HepG2 (cell line): ENCODE data around the gene RNH1. TPM values are rescaled to one million over a fixed set of nuclear protein-coding genes. Genes with fewer than 3 reads are reported as not detected.

ENCODE experiments used
- ARNTL ChIP-seq: sonication (generic); formaldehyde crosslinking; IDR thresholded peaks from 2 replicates; pipeline ENCODE4 v1.4.0; 2020; ENCODE audit warnings: mild to moderate bottlenecking, missing genetic modification reagents
- BHLHE40 ChIP-seq: IDR thresholded peaks from 2 replicates; pipeline ENCODE4 v1.6.1; 2011; ENCODE audit warnings: low read length, improper control_type of control experiment
- CEBPB ChIP-seq: IDR thresholded peaks from 2 replicates; pipeline ENCODE4 v1.6.1; 2011; ENCODE audit warnings: low read depth, low read length, improper control_type of control experiment, borderline replicate concordance
- EED ChIP-seq: sonication (generic); formaldehyde crosslinking; IDR thresholded peaks from 2 replicates; pipeline ENCODE4 v1.5.0; 2020; ENCODE audit warnings: mild to moderate bottlenecking, missing genetic modification reagents
- FOXP1 ChIP-seq, 2 experiments: fragments of 450-650 bp in 1 of 2; IDR thresholded peaks; 2 replicates each; pipeline ENCODE4 v1.6.1; 2017 to 2018; ENCODE audit warnings: antibody characterized with exemption in 1 of 2
- GATAD1 ChIP-seq: IDR thresholded peaks from 2 replicates; pipeline ENCODE4 v1.6.1; 2016; ENCODE audit warnings: missing genetic modification reagents, missing compliant biosample characterization
- HDAC6 ChIP-seq: fragments of 200-600 bp; sonication (generic); IDR thresholded peaks from 2 replicates; pipeline ENCODE4 v1.7.0; 2017; ENCODE audit warnings: mild to moderate bottlenecking, antibody characterized with exemption, low read length, low read depth
- HHEX ChIP-seq: IDR thresholded peaks from 2 replicates; pipeline ENCODE4 v1.6.1; 2016; ENCODE audit warnings: control low read depth
- KLF6 ChIP-seq: IDR thresholded peaks from 2 replicates; pipeline ENCODE4 v1.8.0; 2016; ENCODE audit warnings: missing biosample characterization, missing genetic modification reagents
- MAFF ChIP-seq: IDR thresholded peaks from 2 replicates; pipeline ENCODE4 v1.6.1; 2011; ENCODE audit warnings: low read depth, low read length, improper control_type of control experiment
- MTA3 ChIP-seq: sonication (generic); formaldehyde crosslinking; IDR thresholded peaks from 2 replicates; pipeline ENCODE4 v1.4.0; 2020; ENCODE audit warnings: missing genetic modification reagents
- PHF8 ChIP-seq: sonication (generic); formaldehyde crosslinking; IDR thresholded peaks from 2 replicates; pipeline ENCODE4 v1.5.0; 2020; ENCODE audit warnings: missing genetic modification reagents
- POLR2AphosphoS2 ChIP-seq: IDR thresholded peaks from 2 replicates; pipeline ENCODE4 v1.6.1; 2011; ENCODE audit warnings: low read depth, low read length, improper control_type of control experiment
- POLR2G ChIP-seq: fragments of 200-400 bp; formaldehyde crosslinking; IDR thresholded peaks from 2 replicates; pipeline ENCODE4 v1.6.1; 2018; ENCODE audit warnings: mild to moderate bottlenecking, low read depth, low read length, moderate library complexity
- PPARG ChIP-seq: conservative IDR thresholded peaks from 2 replicates; pipeline ENCODE4 v1.6.1; 2016; ENCODE audit warnings: missing biosample characterization, missing genetic modification reagents
- SATB2 ChIP-seq: sonication (generic); formaldehyde crosslinking; IDR thresholded peaks from 2 replicates; pipeline ENCODE4 v1.5.0; 2020; ENCODE audit warnings: missing genetic modification reagents
- SP5 ChIP-seq: IDR thresholded peaks from 2 replicates; pipeline ENCODE4 v1.6.1; 2016; ENCODE audit warnings: low read depth, borderline replicate concordance
- THAP7 ChIP-seq: sonication (generic); formaldehyde crosslinking; IDR thresholded peaks from 2 replicates; pipeline ENCODE4 v1.8.1; 2023; ENCODE audit warnings: mild to moderate bottlenecking, missing genetic modification reagents
- ZBTB7A ChIP-seq: sonication (generic); formaldehyde crosslinking; IDR thresholded peaks from 2 replicates; pipeline ENCODE4 v1.8.0; 2022; ENCODE audit warnings: mild to moderate bottlenecking, missing genetic modification reagents
- ZMAT3 ChIP-seq: sonication (generic); formaldehyde crosslinking; conservative IDR thresholded peaks from 2 replicates; pipeline ENCODE4 v1.7.0; 2021; ENCODE audit warnings: missing genetic modification reagents
- ZNF24 ChIP-seq: fragments of 450-650 bp; IDR thresholded peaks from 2 replicates; pipeline ENCODE4 v1.6.1; 2017; ENCODE audit warnings: antibody characterized with exemption, mild to moderate bottlenecking
- ZNF280B ChIP-seq: sonication (generic); formaldehyde crosslinking; IDR thresholded peaks from 2 replicates; pipeline ENCODE4 v1.5.0; 2020; ENCODE audit warnings: missing genetic modification reagents, mild to moderate bottlenecking, borderline replicate concordance
- ZNF292 ChIP-seq: sonication (generic); formaldehyde crosslinking; IDR thresholded peaks from 2 replicates; pipeline ENCODE4 v1.8.1; 2022; ENCODE audit warnings: mild to moderate bottlenecking, low read depth, missing genetic modification reagents, borderline replicate concordance
- ZNF3 ChIP-seq: IDR thresholded peaks from 2 replicates; pipeline ENCODE4 v1.7.0; 2017; ENCODE audit warnings: inconsistent platforms
- ZNF768 ChIP-seq: sonication (generic); formaldehyde crosslinking; IDR thresholded peaks from 2 replicates; pipeline ENCODE4 v1.4.0; 2020; ENCODE audit warnings: missing genetic modification reagents
- polyA plus RNA-seq, 8 experiments: library from polyadenylated mRNA; depleted of rRNA in 3 of 8; stranded (reverse) in 7 of 8; unstranded in 1 of 8; fragments of >200 nt; fragmentation: Illumina TruSeq in 4 of 8; extraction: Trizol in 4 of 8; gene quantifications; 2 replicates each; pipeline versions ENCODE4 v1.2.1 to v1.2.3, GENCODE V29; 2011 to 2016; ENCODE audit warnings: low read depth in 4 of 8, missing spikeins in 1 of 8, mixed read lengths in 1 of 8; ENCODE audit not compliant: insufficient read depth in 1 of 8
- total RNA-seq, 5 experiments: library from RNA; depleted of rRNA; stranded (reverse); fragments of >200 nt; fragmentation: Illumina TruSeq; extraction: Trizol; gene quantifications; 2 replicates each; pipeline ENCODE4 v1.2.3, GENCODE V29; 2016; ENCODE audit warnings: low read depth in 1 of 5
- TF ChIP-seq, protein P1 (sequence below): sonication (generic); formaldehyde crosslinking; IDR thresholded peaks from 2 replicates; pipeline ENCODE4 v1.4.0; 2020; ENCODE audit warnings: missing genetic modification reagents, mild to moderate bottlenecking, borderline replicate concordance
- TF ChIP-seq, protein P2 (sequence below): sonication (generic); formaldehyde crosslinking; IDR thresholded peaks from 2 replicates; pipeline ENCODE4 v1.8.0; 2022; ENCODE audit warnings: missing genetic modification reagents, low read depth, mild to moderate bottlenecking, borderline replicate concordance

Gene RNH1
- total and polyA plus RNA-seq, 2 of the 13 experiments (the other 11 are each of a cell fraction or from before 2014, with no cell fraction given): 36.0 to 74.1 TPM

DNA sequence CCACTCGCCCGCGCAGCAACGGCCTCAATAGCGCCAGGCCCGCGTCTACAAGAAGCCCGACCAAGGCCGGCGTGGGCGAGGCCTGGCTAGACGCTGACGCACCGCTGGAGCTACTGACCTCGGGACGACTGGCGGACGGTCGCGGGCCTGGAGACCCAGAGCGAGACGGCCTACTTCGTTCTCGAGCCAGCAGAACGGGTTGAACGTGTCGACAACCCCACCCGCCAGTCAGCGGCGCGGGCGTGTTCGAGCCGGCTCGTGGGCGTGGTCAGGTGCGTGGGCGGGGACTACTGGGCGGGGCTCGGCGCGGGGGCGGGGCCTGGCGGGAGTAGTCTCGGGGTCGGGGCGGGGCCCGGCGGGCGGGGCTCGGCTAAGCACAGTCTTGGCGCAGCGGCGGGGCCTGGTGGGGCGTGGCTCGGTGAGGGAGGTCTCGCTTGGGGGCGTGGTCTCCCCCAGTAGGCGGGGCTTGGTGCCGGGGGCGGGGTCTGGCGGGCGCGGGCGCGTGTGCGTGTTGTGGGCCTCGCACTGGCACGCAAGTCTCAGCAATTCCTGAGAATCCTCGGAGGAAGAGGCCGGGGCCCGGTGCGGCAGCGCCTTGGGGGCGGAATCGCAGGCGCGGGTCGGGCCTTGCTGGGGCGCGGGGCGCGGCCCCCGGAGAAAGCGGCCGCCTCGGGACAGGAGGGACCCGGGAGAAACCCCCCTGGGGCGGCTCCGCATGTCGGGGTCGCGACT lies at the start of gene RNH1 (continued):
- 0 out of 2 replicates have a peak, but pooled peaks have one; percentile 33 for TF ChIP-seq ZBTB7A (CRISPR knock-in tag)
- no peak for TF ChIP-seq MAFF
- TF ChIP-seq MTA3: no peak
- TF ChIP-seq ZMAT3 (CRISPR knock-in tag): no peak; the same call in 1 of the 2 replicates
- TF ChIP-seq ZNF292 (CRISPR knock-in tag): no peak
- TF ChIP-seq SP5 (CRISPR knock-in tag): no peak
- TF ChIP-seq HDAC6: no peak
- TF ChIP-seq POLR2G: no peak
- TF ChIP-seq PPARG (CRISPR knock-in tag): no peak
- TF ChIP-seq KLF6: no peak
- no peak for TF ChIP-seq GATAD1 (CRISPR knock-in tag)
- TF ChIP-seq THAP7: no peak
- TF ChIP-seq CEBPB: no peak
- peak; percentile 96 for TF ChIP-seq PHF8 (CRISPR knock-in tag)
- no peak for TF ChIP-seq POLR2AphosphoS2
- TF ChIP-seq ZNF24: no peak
- TF ChIP-seq, protein P1, sequence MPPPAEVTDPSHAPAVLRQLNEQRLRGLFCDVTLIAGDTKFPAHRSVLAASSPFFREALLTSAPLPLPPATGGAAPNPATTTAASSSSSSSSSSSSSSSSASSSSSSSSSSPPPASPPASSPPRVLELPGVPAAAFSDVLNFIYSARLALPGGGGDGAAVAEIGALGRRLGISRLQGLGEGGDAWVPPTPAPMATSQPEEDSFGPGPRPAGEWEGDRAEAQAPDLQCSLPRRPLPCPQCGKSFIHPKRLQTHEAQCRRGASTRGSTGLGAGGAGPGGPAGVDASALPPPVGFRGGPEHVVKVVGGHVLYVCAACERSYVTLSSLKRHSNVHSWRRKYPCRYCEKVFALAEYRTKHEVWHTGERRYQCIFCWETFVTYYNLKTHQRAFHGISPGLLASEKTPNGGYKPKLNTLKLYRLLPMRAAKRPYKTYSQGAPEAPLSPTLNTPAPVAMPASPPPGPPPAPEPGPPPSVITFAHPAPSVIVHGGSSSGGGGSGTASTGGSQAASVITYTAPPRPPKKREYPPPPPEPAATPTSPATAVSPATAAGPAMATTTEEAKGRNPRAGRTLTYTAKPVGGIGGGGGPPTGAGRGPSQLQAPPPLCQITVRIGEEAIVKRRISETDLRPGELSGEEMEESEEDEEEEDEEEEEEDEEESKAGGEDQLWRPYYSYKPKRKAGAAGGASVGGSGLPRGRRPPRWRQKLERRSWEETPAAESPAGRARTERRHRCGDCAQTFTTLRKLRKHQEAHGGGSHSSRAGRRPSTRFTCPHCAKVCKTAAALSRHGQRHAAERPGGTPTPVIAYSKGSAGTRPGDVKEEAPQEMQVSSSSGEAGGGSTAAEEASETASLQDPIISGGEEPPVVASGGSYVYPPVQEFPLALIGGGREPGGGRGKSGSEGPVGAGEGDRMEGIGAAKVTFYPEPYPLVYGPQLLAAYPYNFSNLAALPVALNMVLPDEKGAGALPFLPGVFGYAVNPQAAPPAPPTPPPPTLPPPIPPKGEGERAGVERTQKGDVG (CRISPR knock-in tag): no peak
- no peak for TF ChIP-seq ZNF3 (CRISPR knock-in tag)
- 0 out of 2 replicates have a peak, but pooled peaks have one; percentile 14 for TF ChIP-seq EED (CRISPR knock-in tag)
- TF ChIP-seq ARNTL: no peak
- no peak for TF ChIP-seq ZNF768 (CRISPR knock-in tag)
- TF ChIP-seq, protein P2, sequence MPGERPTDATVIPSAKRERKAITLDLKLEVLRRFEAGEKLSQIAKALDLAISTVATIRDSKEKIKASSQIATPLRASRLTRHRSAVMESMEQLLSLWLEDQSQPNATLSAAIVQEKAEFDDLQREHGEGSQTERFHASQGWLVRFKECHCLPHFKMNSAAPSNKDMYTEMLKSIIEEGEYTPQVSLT (CRISPR knock-in tag): no peak
- TF ChIP-seq HHEX (CRISPR knock-in tag): no peak
- no peak for TF ChIP-seq SATB2 (CRISPR knock-in tag)
- TF ChIP-seq FOXP1 (IDR thresholded peaks at IDR 0.05): no peak
- TF ChIP-seq FOXP1 (CRISPR knock-in tag; IDR thresholded peaks at IDR 0.05): no peak
- no peak for TF ChIP-seq ZNF280B (CRISPR knock-in tag)
- TF ChIP-seq BHLHE40: no peak
